CD4-positive, alpha-beta T cell treated with Interleukin-4 for 4 hours (primary cell): ENCODE results near the gene TLE7.

ENCODE experiments used
- DNase-seq: peaks from one replicate; pipeline ENCODE4 v3.0.0-alpha.2; 2020

TLE7 gene

GRCh38 chr16:71448274-71448866, 6.5 kb upstream of the TLE7 start:
- no peak for DNase-seq

GRCh38 chr16:71443714-71444113, 1.9 kb upstream of the TLE7 start:
- DNase-seq, result no peak

GRCh38 chr16:71441348-71442050, 355 bp downstream of the TLE7 start:
- no peak for DNase-seq

- no peak for DNase-seq
These were observed 1.0 kb downstream of the TLE7 start for GRCh38 chr16:71440669-71441347.

GRCh38 chr16:71439523-71439922, 2.3 kb downstream of the TLE7 start:
- no peak for DNase-seq

- DNase-seq, result no peak
These were observed 5.4 kb downstream of the TLE7 start for GRCh38 chr16:71436473-71436872.

- no peak for DNase-seq
These were observed 8.9 kb downstream of the TLE7 start for GRCh38 chr16:71432906-71433305.

- DNase-seq, result no peak
These were observed 9.9 kb downstream of the TLE7 start for GRCh38 chr16:71431991-71432390.

GRCh38 chr16:71431176-71431575, 10.7 kb downstream of the TLE7 start:
- DNase-seq, result no peak

- DNase-seq, result no peak
These were observed 11.1 kb downstream of the TLE7 start for GRCh38 chr16:71430744-71431143.

- DNase-seq, result no peak
These were observed 12.3 kb downstream of the TLE7 start for GRCh38 chr16:71429581-71429980.

GRCh38 chr16:71428883-71429282, 13.0 kb downstream of the TLE7 start:
- no peak for DNase-seq

GRCh38 chr16:71428385-71428784, 13.5 kb downstream of the TLE7 start:
- DNase-seq, result no peak

GRCh38 chr16:71426880-71427615, 14.8 kb downstream of the TLE7 start:
- DNase-seq, result no peak

- no peak for DNase-seq
These were observed 15.6 kb downstream of the TLE7 start for GRCh38 chr16:71426069-71426879.

- DNase-seq, result no peak
These were observed 16.1 kb downstream of the TLE7 start for GRCh38 chr16:71425746-71426068.

GRCh38 chr16:71424626-71425025, 17.2 kb downstream of the TLE7 start:
- no peak for DNase-seq

GRCh38 chr16:71423865-71424264, 18.0 kb downstream of the TLE7 start:
- DNase-seq, result no peak

- no peak for DNase-seq
These were observed 18.8 kb downstream of the TLE7 start for GRCh38 chr16:71423016-71423415.

- peak; percentile 21 for DNase-seq
These were observed 19.9 kb downstream of the TLE7 start for GRCh38 chr16:71421911-71422310.

- no peak for DNase-seq
These were observed 27.8 kb downstream of the TLE7 start for GRCh38 chr16:71414038-71414437.

GRCh38 chr16:71413341-71413740, 28.5 kb downstream of the TLE7 start:
- no peak for DNase-seq
